ENCODE measurements around the gene PCGF3.
"Not testable (repeated sequence)": the region's sequence is repeated elsewhere in the genome, so short reads cannot be mapped to it uniquely, and the experiment has no call there.

Gene PCGF3

DNA sequence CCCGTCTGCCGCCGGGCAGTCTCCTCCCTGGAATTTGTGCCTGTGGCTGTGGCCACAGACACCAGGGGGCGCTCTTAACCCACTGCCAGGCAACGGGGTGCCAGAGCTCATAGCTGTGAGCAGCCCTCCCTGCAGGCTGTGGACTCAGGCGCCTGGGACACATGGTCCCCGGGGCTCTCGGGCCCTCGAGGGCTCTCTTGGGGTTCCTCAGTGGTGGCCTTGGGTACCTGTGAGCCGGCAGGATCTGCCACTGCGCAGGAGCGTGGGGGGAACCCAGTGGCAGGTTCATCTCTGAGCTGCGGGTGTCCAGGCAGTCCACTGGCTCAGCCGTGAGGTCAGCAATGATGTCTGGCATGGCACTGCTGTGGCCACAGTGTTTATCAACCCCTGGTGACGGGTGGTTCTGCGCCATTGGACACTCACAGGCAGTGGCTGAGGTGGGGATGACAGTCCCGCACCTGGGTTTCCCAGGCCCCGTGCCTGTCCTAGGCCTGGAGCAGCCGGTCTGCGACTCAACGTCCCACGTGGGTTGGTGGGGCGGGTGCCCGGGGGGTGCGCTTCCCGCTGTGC, 37.2 kb downstream of the PCGF3 start:
- peak; percentile 74 for DNase-seq (ENCODE audit: low spot score)

- no peak for DNase-seq (ENCODE audit: low spot score)
Observed at GRCh38 chr4:743463-744211, 38.0 kb downstream of the PCGF3 start.

DNA sequence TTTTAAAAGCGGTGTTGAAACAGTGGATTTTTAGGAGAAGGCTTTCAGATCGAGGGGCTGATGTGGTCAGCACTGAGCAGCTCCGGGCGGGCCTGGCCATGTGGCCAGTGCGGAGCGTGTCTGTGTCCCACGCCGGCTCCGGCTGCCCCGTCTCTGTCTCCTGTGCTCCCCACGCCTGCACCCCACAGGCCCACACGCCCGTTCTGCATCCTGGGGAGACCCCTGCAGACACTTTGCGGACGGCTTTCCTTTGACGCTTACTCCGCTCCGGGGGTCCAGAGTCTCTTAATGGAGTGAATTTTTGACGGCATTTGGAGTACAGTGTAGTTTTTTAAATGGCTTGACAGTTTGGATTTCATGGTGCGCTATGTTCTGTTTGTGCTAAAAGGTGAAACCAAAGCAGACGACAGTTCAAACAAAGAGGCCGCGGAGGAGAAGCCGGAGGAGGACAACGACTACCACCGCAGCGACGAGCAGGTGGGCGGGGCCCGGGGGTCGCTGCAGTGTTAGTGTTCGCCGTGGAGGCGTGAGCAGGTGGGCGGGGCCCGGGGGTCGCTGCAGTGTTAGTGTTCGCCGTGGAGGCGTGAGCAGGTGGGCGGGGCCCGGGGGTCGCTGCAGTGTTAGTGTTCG, 38.7 kb downstream of the PCGF3 start:
- DNase-seq (ENCODE audit: low spot score) = no peak

DNA sequence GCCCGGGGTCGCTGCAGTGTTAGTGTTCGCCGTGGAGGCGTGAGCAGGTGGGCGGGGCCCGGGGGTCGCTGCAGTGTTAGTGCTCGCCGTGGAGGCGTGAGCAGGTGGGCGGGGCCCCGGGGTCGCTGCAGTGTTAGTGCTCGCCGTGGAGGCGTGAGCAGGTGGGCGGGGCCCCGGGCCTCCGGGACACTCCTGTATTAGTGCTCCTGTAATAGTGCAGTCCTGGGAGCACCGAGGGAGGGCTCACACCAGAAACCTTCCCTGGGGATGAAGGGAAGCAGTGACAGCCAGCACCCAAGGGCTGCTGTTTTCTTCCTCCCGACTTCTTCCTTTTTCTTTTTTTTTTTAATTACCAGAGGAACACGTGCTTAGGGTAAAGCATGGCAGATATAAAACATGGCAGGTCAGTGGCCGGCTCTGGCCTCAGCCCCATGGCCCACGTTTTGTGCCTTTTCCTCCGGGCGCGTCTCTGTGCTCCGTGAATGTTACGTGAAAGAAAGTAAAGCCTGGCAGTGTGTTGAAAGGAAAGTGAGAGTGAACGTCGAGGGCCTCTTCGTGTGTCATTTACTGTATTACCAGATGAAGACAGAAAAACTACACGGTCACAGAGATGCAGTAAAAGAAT, 42.0 kb downstream of the PCGF3 start:
- DNase-seq (ENCODE audit: low spot score) = no peak

GRCh38 chr4:748461-748860, 42.8 kb downstream of the PCGF3 start:
- DNase-seq (ENCODE audit: low spot score) = no peak

GRCh38 chr4:749698-750666, 44.4 kb downstream of the PCGF3 start:
- no peak for DNase-seq (ENCODE audit: low spot score)

GRCh38 chr4:751676-752075, 46.0 kb downstream of the PCGF3 start:
- no peak for DNase-seq (ENCODE audit: low spot score)

- DNase-seq (ENCODE audit: low spot score) = no peak
Observed at GRCh38 chr4:752196-752861, 46.7 kb downstream of the PCGF3 start.

DNA sequence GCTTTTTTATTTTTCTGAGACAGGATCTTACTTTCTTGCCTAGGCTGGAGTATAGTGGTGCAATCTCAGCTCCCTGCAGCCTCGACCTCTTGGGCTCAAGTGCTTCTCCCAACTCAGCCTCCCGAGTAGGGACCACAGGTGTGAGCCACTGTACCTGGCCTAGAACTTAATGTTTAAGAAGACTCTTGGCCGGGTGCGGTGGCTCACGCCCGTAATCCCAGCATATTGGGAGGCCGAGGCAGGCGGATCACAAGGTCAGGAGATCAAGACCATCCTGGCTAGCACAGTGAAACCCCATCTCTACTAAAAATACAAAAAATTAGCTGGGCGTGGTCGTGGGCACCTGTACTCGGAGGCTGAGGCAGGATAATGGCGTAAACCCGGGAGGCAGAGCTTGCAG, 47.6 kb downstream of the PCGF3 start:
- DNase-seq (ENCODE audit: low spot score) = not testable (repeated sequence)

GRCh38 chr4:754221-755120, 48.8 kb downstream of the PCGF3 start:
- no peak for DNase-seq (ENCODE audit: low spot score)

- no peak for DNase-seq (ENCODE audit: low spot score)
Observed at GRCh38 chr4:757111-757510, 51.5 kb downstream of the PCGF3 start.

DNA sequence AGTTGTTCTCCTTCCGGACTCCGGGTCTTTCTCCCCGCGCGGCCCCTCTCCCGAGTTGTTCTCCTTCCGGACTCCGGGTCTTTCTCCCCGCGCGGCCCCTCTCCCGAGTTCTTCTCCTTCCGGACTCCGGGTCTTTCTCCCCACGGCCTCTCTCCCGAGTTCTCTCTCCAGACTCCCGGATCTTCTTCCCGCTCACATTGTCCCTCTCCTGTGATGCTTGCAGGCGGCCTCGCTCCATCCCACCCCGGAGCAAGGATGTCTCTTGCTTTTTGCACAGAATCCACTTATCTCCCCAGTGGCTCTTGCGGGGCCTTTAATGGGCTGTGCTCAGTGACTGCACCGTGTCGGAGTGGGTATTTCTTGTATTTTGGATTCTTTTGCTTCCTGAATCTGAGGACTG, 54.2 kb downstream of the PCGF3 start:
- DNase-seq (ENCODE audit: low spot score) = not testable (repeated sequence)

GRCh38 chr4:760616-761015, 55.0 kb downstream of the PCGF3 start:
- no peak for DNase-seq (ENCODE audit: low spot score)

- DNase-seq (ENCODE audit: low spot score) = no peak
Observed at GRCh38 chr4:761086-761485, 55.5 kb downstream of the PCGF3 start.

GRCh38 chr4:761739-762138, 56.1 kb downstream of the PCGF3 start:
- DNase-seq (ENCODE audit: low spot score) = no peak

DNA sequence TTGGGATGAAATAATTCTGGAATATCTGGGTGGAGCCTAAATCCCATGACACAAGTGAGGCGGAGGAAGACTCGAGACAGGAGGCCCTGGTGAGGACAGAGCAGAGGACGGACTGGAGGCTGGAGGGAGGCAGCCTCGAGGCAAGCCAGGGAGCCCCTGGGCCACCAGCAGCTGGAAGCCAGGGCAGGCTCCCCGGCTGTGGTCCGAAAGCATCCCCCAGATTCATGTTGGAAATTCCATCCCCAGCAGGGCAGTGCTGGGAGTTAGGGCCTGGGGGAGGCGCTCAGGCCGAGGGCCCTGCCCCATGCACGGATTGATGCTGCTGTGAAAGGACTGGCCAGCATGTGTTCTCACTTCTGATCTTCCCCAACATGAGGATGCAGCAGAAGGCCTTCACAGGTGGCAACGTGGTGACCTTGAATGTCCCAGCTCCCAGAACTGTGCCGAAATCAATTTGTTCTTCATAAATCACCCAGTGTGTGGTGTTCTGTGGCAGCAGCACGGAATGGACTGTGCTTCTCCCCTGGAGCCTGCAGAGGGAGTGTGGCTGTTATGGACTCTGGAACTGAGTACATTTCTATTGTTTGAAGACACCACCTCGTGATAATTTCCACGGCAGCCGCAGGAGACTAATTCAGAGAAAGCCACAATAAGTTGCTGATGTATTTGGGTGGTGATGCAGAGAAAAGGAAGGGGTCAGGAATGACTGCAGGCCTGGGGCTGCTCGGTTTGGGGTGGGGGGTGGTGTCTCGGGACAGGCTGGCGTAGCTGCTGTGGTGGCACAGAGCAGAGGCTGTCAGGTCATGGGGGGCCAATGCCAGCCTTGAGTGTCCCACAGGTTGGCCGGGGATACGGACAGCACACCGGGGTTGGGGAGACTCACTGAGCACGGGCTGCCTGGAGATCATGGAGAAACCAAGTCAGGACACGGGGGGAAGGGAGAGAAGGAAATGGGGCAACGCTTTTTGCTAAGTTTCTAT, 56.9 kb downstream of the PCGF3 start:
- no peak for DNase-seq (ENCODE audit: low spot score)

- no peak for DNase-seq (ENCODE audit: low spot score)
Observed at GRCh38 chr4:763191-763810, 57.7 kb downstream of the PCGF3 start.

GRCh38 chr4:763922-764321, 58.3 kb downstream of the PCGF3 start:
- DNase-seq (ENCODE audit: low spot score) = no peak

All from hematopoietic multipotent progenitor cell treated with erythropoietin and hydrocortisone succinate and interleukin-3 and kit ligand, for 15 days (in vitro differentiated cells).